GM21526 (cell line): Measurements from ENCODE around the gene HSPD1.

Experiments
- ATAC-seq: cut with Tn5 transposase; IDR thresholded peaks from one replicate; pipeline ENCODE4 v1.9.1; 2021; ENCODE audit warnings: moderate library complexity; ENCODE audit not compliant: unreplicated experiment, low FRiP score

The HSPD1 gene

DNA sequence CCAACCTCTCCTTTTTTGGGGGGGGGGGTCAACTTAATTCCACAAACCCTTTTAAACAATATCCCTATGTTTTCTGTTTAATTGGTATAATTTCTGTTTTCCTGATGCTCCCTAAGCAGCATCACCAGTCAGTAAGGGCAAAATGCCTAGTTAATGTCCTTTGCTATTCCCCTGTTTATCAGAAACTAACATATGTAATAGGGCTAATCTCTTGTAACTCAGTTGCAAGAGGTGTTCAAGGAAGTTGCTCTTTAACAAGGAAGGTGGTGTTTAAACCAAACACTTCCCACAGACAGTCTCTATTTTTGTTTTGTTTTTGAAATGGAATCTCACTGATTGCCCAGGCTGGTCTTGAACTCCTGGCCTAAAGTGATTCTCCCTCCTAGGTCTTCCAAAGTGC, 52.8 kb downstream of the HSPD1 start:
- no peak for ATAC-seq

DNA sequence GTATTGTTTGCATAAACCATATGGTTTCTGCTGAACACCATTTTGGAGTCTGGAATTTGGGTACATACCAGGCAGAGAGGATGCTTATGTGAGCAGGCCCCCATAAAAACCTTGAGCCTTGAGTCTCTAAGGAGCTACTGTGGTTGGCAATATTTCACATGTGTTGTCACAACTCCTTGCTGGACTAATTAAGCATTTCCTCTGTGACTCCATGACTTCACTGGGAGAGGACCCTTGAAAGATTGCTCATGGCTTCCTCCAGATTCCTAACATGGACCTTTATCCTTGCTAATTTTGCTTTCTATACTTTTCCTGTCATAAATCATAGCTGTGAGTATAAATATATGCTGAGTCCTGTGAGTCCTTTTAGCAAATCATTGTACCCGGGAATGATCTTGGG, 53.9 kb downstream of the HSPD1 start:
- no peak for ATAC-seq

DNA sequence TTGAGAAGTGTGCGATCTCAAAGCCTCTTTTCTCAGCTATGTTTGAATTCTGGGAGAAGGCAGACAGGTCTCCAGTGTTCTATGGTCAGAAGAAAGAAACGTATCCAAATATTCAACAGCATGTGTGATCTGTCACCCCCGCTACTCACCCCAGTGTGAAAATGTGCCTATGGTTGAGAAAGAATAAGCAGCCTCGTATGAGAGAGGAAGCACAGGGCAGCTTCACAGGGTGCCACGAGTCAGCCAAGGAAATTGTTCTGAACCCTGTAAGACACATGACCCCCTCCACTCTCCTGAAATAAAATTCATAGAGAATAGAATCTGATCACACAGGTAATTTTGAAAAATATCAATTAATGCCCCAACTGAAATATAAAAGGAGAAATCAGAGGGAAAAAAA, 56.8 kb downstream of the HSPD1 start:
- no peak for ATAC-seq

DNA sequence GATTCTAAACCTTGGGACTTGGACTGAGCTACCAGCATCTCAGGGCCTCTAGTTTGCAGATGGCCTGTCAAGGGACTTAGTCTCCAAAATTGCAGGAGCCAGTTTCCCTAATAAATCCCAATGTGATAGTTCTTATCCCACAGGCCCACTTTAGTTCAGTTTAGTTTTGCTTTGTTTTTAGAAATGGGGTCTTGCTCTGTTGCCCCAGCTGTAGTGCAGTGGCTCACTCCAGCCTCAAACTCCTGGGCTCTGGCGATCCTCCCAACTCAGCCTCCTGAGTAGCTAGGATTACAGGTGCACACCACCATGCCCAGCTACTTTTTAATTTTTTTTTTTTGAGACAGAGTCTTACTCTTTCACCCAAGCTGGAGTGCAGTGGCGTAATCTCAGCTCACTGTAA, 62.3 kb downstream of the HSPD1 start:
- ATAC-seq: no peak
